IPS-15b (cell line): ENCODE data around the gene NLRP9.

Experiments used
- H3K27me3 ChIP-seq: one replicate; pipeline ENCODE4 v1.6.1; 2013; ENCODE audit warnings: low read length; ENCODE audit not compliant: control insufficient read depth, insufficient read depth
- H3K36me3 ChIP-seq: one replicate; pipeline ENCODE4 v1.6.1; 2013; ENCODE audit warnings: low read length; ENCODE audit not compliant: control insufficient read depth, insufficient read depth
- H3K4me1 ChIP-seq: one replicate; pipeline ENCODE4 v1.6.1; 2013; ENCODE audit warnings: mild to moderate bottlenecking, low read length; ENCODE audit not compliant: control insufficient read depth, insufficient read depth
- H3K4me3 ChIP-seq: one replicate; pipeline ENCODE4 v1.5.1; 2013; ENCODE audit warnings: low read depth, low read length
- H3K9ac ChIP-seq: one replicate; pipeline ENCODE4 v1.6.1; 2013; ENCODE audit warnings: low read depth, mild to moderate bottlenecking, low read length
- H3K9me3 ChIP-seq: one replicate; pipeline ENCODE4 v1.6.1; 2013; ENCODE audit warnings: mild to moderate bottlenecking, low read length; ENCODE audit not compliant: control insufficient read depth, insufficient read depth

NLRP9 gene

DNA sequence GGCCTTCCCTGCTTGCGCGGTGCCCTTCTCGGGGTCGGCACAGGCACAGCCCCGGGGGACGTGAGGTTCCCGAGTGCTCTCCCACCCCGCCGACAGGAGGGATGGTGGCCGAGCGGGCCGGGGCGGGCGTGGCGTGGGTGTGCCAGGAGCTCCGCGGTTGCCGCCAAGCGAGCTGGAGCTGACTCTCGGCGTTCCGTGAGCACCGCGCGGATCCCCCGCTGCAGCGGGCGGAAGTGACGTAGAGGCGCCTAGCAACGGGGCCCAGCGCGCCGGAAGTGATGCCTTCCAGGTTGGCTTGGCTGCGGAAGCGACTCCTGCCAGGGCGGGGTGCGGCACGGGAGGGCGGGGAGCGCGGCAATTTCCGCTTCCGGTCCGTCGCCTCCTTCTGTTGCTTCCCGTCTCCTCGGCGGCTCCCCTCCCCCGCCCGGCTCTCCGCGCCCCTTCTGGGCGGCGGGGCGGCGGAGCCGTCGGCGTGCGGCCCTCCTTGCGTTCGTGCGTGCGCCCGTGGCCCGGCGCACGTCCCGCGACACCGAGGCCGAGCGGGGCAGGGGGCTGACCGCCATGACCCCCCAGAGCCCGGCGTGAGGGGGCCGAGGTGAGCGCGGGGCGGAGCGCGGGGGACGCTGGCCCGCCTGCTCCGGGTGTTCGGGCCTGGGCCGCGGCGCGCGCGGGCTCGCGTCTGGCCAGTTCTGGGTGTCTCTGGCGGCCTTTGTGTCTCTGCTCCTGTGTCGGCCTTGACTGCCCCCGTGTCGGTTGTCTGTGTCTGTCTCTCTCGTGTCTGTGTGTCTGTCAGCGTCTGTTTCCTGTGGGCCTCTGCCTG lies 63.2 kb downstream of the NLRP9 start, which contains the start of gene EPN1:
EPN1 (plus strand) TSS at position 386 of the 820 bp plus-strand sequence. CDS start 3,402 bp downstream, outside the sequence.
- Histone ChIP-seq H3K4me1 (peaks cover 2% of the 10 kb centered on the region), H3K36me3 (peaks cover 25% of the 10 kb centered on the region), H3K9ac (peak within 1 kb of the TSS; percentile 80), H3K9me3 (no peaks in the 10 kb centered on the region), H3K4me3 (peak within 1 kb of the TSS; percentile 90), H3K27me3 (no peaks in the 10 kb centered on the region)

DNA sequence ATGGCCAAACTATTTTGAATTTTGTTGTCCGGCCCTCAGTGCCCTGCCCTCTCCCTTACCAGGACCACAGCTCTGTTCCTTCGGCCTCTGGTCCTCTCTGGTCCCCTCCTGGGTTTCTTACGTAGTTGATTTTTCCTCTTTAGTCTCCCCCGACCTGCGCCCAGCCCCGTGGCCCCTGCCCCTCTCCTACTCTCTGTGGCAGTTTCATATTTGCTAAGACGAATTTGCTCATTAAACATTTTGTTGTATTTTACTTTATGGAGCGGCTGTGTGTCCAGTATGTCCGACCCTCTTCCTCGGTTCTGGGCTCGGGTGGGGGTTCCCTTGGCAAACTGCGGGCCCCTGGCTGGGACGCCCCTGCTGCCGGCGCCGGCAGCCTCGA lies 63.8 kb downstream of the NLRP9 start:
- Histone ChIP-seq H3K4me1 (peaks cover 2% of the 10 kb centered on the region), H3K9me3 (no peaks in the 10 kb centered on the region), H3K27me3 (no peaks in the 10 kb centered on the region), H3K36me3 (peaks cover 26% of the 10 kb centered on the region), H3K9ac (peak overlapping the region; percentile 47), H3K4me3 (peak overlapping the region; percentile 56)

DNA sequence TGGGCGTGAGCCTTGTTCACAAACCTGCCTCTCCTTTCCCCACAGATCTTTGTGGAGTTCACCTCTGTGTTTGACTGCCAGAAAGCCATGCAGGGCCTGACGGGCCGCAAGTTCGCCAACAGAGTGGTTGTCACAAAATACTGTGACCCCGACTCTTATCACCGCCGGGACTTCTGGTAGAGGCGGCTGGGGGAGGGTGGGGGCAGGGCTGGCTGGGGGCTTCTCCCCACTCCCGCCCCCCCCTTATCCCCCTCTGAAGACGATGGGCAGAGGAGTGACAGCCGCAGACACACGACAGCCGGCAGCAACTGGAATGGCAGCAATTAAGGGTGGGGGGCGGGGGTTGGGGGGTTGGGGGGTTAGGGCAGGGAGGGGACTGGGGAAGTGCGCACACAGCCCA lies 64.3 kb downstream of the NLRP9 start:
- Histone ChIP-seq H3K4me3 (peak overlapping the region; percentile 56), H3K9me3 (no peaks in the 10 kb centered on the region), H3K4me1 (peaks cover 2% of the 10 kb centered on the region), H3K36me3 (peaks cover 25% of the 10 kb centered on the region), H3K9ac (no peak overlapping the region), H3K27me3 (no peaks in the 10 kb centered on the region)

DNA sequence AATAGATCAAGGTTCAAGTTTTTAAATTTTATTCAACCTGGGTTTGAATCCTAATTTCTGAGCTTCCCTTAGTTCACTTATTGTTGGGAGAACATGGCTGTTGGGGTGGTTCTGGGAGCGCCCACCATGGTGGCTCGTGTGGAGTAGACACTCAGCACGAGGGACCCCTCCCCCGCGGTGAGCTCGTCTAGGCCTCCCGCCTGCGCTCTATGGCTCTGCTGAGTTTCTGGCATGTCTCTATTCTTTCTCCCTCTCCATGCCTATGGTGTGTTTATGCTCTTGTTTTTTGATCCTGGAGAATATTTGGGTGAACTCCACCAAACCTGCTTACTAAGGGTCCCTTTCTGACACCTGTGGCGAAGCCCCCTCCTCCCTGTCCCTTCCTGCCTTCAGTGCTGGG lies 64.7 kb downstream of the NLRP9 start:
- Histone ChIP-seq H3K9me3 (no peaks in the 10 kb centered on the region), H3K9ac (no peak overlapping the region), H3K4me3 (no peak overlapping the region), H3K27me3 (no peaks in the 10 kb centered on the region), H3K36me3 (peaks cover 24% of the 10 kb centered on the region), H3K4me1 (peaks cover 2% of the 10 kb centered on the region)

DNA sequence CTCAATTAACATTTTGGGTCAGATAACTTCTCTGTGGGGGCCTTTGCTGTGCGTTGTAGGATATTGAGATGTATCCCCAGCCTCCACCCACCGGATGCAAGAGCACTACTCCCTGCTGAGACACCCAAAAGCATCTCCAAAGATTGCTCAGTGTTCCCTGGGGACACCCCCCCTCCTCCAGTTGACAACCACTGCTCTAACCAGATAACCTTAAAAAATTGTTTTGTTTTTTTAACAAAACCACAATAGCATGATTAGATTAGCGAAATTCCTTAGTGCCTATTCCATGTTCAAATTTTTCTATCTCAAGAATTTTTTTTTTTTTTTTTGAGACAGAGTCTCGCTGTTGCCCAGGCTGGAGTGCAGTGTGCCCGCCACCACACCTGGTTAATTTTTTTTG lies 65.8 kb downstream of the NLRP9 start:
- Histone ChIP-seq H3K4me1 (peaks cover 2% of the 10 kb centered on the region), H3K27me3 (no peaks in the 10 kb centered on the region), H3K9ac (no peak overlapping the region), H3K36me3 (peaks cover 29% of the 10 kb centered on the region), H3K4me3 (no peak overlapping the region), H3K9me3 (no peaks in the 10 kb centered on the region)

DNA sequence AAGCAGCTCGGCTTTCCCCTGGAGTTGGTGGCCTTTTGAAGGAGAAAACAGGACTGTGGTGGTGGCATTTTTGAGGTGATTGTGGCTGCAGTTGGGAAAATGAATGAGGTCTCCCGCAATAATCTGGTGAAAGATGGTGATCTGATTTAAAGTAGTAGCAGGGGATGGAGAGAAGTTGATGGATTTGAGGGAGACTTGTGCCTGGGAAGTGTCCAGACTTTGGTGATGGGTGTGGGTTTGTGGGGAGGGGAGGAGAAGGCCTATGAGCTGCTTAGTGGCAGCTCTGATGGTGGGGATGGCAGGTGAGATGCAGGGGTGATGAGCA lies 67.2 kb downstream of the NLRP9 start:
- H3K36me3 ChIP-seq = peaks cover 42% of the 10 kb centered on the region
- no peaks in the 10 kb centered on the region for H3K27me3 ChIP-seq
- H3K4me3 ChIP-seq = no peak overlapping the region
- no peak overlapping the region for H3K9ac ChIP-seq
- H3K4me1 ChIP-seq = peaks cover 2% of the 10 kb centered on the region
- no peaks in the 10 kb centered on the region for H3K9me3 ChIP-seq

DNA sequence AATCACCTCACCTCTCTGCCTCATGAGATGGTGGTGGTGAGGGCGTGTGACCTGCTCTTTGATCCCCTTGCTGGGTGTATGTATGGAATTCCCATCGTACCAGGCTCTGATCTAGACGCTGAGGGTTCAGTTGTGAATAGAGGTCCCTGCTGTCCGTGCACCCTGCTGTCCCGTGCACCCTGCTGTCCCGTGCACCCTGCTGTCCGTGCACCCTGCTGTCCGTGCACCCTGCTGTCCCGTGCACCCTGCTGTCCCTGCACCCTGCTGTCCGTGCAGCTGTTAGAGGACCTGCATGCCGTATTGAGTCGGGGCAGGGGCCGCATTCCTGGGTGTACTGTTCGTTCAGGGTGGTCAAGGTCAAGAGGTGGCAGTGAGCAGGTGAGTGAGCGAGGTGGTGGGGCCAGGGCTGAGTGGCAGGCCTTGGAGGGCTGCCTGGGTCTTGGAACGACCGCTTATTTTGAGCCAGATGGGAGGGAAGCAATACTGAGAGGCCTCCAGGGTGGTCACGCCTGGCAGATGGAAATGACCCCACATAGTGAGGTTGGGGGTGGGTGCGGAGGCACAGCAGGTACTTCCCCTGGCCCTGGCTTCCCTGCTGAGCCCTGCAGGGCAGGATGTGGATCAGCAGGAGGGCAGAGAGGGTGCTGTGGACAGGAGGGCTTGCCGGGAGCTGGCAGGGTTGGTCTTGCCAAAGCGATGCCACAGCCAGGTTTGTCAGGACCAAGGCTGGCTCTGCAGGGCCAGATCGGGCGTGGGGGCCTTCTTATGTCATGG lies 67.7 kb downstream of the NLRP9 start:
- peaks cover 48% of the 10 kb centered on the region for H3K36me3 ChIP-seq
- no peaks in the 10 kb centered on the region for H3K27me3 ChIP-seq
- H3K9ac ChIP-seq = no peak overlapping the region
- no peaks in the 10 kb centered on the region for H3K9me3 ChIP-seq
- H3K4me3 ChIP-seq = no peak overlapping the region
- H3K4me1 ChIP-seq = peaks cover 2% of the 10 kb centered on the region

DNA sequence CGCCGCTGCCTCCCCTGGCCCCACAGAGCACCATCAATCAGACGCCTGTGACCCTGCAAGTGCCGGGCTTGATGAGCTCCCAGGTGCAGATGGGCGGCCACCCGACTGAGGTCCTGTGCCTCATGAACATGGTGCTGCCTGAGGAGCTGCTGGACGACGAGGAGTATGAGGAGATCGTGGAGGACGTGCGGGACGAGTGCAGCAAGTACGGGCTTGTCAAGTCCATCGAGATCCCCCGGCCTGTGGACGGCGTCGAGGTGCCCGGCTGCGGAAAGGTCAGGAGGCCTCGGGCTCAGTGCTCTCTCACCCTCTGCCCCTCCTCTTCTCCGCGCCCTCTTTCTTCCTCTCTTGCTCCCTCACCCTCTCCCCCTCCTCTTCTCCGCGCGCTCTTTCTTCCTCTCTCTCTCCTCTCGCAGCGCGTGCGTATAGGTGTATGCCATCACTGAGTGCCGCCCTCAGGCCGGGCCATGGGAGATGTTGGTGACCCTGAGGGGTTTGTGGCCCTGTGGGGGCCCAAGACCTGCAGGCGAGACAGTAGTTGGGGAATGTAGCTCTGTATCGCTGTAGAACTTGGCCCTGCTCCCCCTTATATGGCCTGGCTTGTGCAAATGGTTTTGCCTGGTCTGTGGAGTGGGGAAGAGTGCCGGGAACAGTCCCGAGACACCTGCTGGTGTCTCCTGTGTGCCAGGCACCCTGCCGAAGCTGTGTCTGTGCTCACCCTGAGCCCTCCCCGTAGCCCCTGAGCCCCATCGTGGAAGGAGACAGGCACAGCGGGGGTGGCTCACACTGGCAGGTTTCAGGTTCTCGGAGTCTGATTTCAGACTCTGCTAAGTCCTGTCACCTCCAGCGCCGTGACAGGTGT lies 68.6 kb downstream of the NLRP9 start:
- Histone ChIP-seq H3K36me3 (peaks cover 52% of the 10 kb centered on the region), H3K9me3 (no peaks in the 10 kb centered on the region), H3K4me1 (peaks cover 2% of the 10 kb centered on the region), H3K27me3 (no peaks in the 10 kb centered on the region), H3K9ac (no peak overlapping the region), H3K4me3 (no peak overlapping the region)

DNA sequence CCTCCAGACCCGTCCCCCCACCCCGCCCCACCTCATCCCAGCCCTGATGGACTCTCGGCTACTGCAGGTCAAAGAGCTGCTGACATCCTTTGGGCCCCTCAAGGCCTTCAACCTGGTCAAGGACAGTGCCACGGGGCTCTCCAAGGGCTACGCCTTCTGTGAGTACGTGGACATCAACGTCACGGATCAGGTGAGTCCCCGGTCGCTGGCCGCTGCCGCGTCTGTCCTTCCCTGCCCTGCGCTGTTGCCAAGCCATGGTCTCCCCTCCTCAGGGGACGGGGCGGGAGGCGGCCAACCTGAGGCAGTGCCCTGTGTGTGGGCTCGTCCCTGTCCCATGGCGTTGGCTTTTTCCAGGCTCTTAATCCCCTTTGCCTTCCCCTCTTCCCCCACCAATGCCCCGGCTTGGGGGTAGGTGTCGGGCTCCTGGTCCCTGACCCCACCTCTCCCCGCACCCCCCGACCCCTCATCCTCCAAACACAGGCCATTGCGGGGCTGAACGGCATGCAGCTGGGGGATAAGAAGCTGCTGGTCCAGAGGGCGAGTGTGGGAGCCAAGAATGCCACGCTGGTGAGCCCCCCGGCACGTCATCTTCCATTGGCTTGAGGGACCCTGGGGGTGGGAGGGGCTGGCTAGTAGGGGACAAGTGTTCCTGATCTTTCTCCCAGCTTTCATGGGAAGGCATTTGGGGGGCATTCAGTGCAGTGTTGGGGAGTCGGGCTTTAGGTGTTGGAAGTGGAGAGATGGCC lies 69.4 kb downstream of the NLRP9 start:
- Histone ChIP-seq H3K27me3 (no peaks in the 10 kb centered on the region), H3K4me3 (no peak overlapping the region), H3K36me3 (peaks cover 60% of the 10 kb centered on the region), H3K9me3 (no peaks in the 10 kb centered on the region), H3K9ac (no peak overlapping the region), H3K4me1 (peaks cover 2% of the 10 kb centered on the region)

DNA sequence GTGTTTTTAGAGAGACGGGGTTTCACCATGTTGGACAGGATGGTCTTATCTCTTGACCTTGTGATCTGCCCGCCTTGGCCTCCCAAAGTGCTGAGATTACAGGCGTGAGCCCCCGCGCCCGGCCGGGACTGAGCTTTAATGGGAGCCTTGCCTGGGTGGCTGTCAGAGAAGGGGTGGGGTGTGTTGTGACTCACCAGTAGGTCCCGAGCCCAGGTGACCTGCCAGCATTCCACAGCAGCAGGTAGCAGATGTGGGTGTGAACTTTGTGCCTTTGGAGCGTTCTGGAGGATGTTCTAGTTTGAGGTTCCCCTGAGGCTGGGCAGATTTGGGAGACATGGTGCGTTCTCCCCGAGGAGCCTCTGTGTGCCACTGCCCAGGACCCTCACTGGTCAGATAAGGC lies 70.2 kb downstream of the NLRP9 start:
- peaks cover 68% of the 10 kb centered on the region for H3K36me3 ChIP-seq
- no peak overlapping the region for H3K4me3 ChIP-seq
- no peaks in the 10 kb centered on the region for H3K9me3 ChIP-seq
- H3K27me3 ChIP-seq = no peaks in the 10 kb centered on the region
- H3K9ac ChIP-seq = no peak overlapping the region
- no peaks in the 10 kb centered on the region for H3K4me1 ChIP-seq

DNA sequence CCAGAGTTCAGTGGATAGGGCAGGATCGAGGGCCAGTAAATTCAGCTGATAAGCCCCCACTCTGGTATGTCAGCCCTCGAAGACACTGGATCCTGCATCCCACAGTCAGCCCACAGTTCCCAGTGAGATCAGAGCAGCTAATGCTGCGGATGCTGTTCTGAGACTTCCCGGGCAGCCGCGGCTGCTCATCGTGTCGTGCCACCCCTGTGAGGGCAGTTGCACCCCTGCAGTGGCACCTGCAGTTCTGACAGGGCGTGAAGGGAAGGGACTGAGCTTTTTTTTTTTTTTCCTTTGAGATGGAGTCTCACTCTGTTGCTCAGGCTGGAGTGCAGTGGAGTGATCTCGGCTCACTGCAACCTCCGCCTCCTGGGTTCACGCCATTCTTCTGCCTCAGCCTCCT lies 70.7 kb downstream of the NLRP9 start:
- Histone ChIP-seq H3K9ac (no peak overlapping the region), H3K9me3 (no peaks in the 10 kb centered on the region), H3K4me3 (no peak overlapping the region), H3K36me3 (peaks cover 73% of the 10 kb centered on the region), H3K4me1 (no peaks in the 10 kb centered on the region), H3K27me3 (no peaks in the 10 kb centered on the region)
